Muscle layer of colon (tissue), 2 donors: ENCODE results near the gene KRT73.

ENCODE experiments used
- H3K27ac ChIP-seq: one replicate; pipeline ENCODE4 v1.7.0; 2013; ENCODE audit warnings: low read depth, mild to moderate bottlenecking, low read length, moderate library complexity
- H3K27me3 ChIP-seq, 2 donors: one replicate each; pipeline ENCODE4 v1.7.0; 2013; ENCODE audit warnings: low read length in 2 of 2, mild to moderate bottlenecking in 2 of 2; ENCODE audit not compliant: insufficient read depth in 2 of 2, control insufficient read depth in 1 of 2
- H3K36me3 ChIP-seq: one replicate; pipeline ENCODE4 v1.7.0; 2013; ENCODE audit warnings: mild to moderate bottlenecking, low read length; ENCODE audit not compliant: insufficient read depth
- H3K4me1 ChIP-seq: one replicate; pipeline ENCODE4 v1.7.0; 2013; ENCODE audit warnings: mild to moderate bottlenecking, low read length; ENCODE audit not compliant: insufficient read depth
- H3K4me3 ChIP-seq, 2 donors: one replicate each; pipeline ENCODE4 v1.7.0; 2013; ENCODE audit warnings: low read length in 2 of 2, low read depth in 1 of 2, mild to moderate bottlenecking in 1 of 2, moderate library complexity in 1 of 2
- H3K9ac ChIP-seq: one replicate; pipeline ENCODE4 v1.7.0; 2013; ENCODE audit warnings: low read length
- H3K9me3 ChIP-seq: one replicate; pipeline ENCODE4 v1.7.0; 2013; ENCODE audit warnings: mild to moderate bottlenecking, low read length
- donor health status: abdominal sarcoma.
- donor health status: Adenocarcinoma of cecum.

Gene KRT73

DNA sequence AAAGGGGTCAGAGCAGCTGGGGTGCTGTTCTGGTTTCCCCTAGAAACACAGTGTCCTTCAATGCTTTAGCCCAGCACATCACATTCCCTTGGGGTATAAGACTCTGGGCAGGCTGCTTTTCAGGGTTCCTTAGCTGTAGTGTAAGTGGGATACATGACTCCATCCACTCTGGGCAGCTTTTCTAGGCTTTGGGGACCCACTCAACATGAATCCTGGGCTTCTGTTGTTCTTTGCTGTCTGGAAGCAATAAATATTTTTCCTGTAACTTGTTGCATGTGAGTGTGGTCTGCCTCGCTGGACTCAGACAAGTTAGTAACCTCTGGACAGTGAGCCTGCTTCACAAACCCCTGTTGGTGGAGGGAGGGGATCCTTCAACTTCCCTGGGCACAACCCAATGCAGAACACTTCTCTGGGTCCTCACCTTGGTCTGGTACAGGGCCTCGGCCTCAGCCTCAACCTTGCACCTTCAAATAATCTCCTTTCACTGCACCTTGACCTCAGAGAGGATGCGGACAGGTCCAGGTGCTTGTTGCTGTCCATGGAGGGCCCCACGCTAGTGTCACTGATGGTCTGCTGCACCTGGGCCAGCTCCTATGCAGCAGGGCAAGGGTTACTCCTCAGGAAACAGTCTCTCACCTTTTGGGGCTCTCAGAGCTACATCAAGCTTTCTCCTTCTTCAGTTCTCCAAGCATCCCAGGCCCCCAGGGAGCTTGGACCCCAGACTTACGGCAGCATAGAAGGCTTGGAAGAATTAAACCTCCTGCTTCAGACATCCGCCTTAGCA is 13.5 kb upstream of the KRT73 start:
- H3K36me3 ChIP-seq, result no peaks in the 10 kb centered on the region
- no peak overlapping the region for H3K27ac ChIP-seq
- H3K9ac ChIP-seq, result no peak overlapping the region

DNA sequence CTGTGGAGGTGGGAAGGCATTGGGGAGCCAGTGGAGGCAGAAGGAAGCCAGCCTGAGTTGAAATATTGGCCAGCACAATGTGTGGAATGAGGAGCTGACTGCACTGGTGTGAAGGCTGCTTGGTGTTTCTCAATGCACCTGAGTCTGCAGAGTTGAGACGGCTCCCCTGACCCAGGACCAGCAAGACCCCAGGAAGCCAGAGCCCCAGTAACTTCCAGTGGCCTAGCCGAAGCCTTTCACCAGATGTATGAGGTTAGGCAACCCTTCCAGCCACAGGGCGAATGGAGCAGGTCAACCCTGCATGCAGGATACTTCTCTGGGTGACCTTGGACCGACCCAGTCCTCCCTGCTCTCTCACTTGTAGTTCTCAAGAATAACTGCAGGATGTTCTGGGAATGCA is 12.9 kb upstream of the KRT73 start:
- Histone ChIP-seq H3K4me1 (peaks cover 19% of the 10 kb centered on the region), H3K27me3 (no peaks in the 10 kb centered on the region), H3K9ac (no peak overlapping the region), H3K27ac (no peak overlapping the region), H3K4me3 (no peak overlapping the region), H3K9me3 (no peaks in the 10 kb centered on the region), H3K36me3 (no peaks in the 10 kb centered on the region)

More for the DNA sequence above, 13.5 kb upstream of the KRT73 start:
- Histone ChIP-seq H3K9me3 (no peaks in the 10 kb centered on the region), H3K4me1 (peaks cover 19% of the 10 kb centered on the region), H3K27me3 (no peaks in the 10 kb centered on the region), H3K4me3 (no peak overlapping the region)

DNA sequence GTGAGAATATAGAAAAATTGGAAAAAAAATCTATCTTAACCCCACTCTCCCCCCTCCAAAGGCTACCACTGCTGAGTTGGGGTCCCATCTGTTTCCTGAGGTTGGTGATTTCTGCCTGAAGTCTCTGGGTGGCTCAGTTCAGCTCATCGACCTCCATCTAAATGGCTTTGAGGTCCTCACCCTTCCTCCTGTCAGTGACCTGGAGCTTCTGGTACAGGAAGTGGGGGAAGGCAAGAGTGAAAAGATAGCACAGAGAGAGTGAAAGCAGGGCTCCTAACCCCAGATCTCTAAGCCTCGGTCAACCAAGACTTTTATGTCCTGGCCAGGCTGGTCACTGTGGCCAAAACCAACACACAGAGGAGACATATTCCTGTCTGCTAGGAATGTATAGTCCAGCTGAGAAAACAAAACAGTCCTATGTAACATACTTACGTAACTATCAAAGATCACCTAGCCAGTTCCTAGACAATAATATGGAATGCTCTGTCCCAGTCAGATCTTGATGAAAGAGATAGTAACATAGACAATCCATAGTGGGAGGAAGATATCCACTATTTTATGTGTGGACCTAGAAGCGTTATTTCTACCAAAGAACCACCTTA is 12.3 kb upstream of the KRT73 start:
- no peak overlapping the region for H3K9ac ChIP-seq
- H3K9me3 ChIP-seq, result no peaks in the 10 kb centered on the region
- H3K27ac ChIP-seq, result no peak overlapping the region
- H3K36me3 ChIP-seq, result no peaks in the 10 kb centered on the region
- H3K4me3 ChIP-seq, result no peak overlapping the region
- H3K4me1 ChIP-seq, result peaks cover 19% of the 10 kb centered on the region
- H3K27me3 ChIP-seq, result no peaks in the 10 kb centered on the region

DNA sequence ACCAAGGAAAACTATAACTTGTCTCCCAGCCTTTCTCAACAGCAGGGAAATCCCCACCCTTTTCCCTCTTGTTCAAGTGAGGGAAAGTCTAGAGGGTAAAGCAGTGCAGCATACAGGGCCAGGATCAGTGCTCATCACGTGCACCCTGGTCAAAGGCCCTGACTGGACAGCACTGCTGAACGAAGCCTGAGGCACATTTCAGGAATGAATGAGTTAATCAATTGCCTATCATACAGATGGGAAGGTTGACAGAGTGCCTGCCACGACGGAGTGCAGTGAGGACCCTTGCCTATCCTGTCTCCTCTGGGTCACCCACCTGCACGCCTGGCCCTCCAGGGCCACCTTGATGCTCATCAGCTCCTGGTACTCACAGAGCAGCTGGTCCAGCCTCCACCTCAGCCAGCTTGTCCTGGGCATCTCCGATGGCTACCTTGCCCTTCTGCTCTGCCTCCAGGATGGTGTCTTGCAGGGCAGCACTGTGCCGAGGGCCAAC is 11.7 kb upstream of the KRT73 start:
- no peaks in the 10 kb centered on the region for H3K9me3 ChIP-seq
- no peaks in the 10 kb centered on the region for H3K27me3 ChIP-seq
- H3K9ac ChIP-seq, result no peak overlapping the region
- H3K27ac ChIP-seq, result no peak overlapping the region
- H3K4me3 ChIP-seq, result no peak overlapping the region
- H3K4me1 ChIP-seq, result peaks cover 19% of the 10 kb centered on the region
- no peaks in the 10 kb centered on the region for H3K36me3 ChIP-seq

DNA sequence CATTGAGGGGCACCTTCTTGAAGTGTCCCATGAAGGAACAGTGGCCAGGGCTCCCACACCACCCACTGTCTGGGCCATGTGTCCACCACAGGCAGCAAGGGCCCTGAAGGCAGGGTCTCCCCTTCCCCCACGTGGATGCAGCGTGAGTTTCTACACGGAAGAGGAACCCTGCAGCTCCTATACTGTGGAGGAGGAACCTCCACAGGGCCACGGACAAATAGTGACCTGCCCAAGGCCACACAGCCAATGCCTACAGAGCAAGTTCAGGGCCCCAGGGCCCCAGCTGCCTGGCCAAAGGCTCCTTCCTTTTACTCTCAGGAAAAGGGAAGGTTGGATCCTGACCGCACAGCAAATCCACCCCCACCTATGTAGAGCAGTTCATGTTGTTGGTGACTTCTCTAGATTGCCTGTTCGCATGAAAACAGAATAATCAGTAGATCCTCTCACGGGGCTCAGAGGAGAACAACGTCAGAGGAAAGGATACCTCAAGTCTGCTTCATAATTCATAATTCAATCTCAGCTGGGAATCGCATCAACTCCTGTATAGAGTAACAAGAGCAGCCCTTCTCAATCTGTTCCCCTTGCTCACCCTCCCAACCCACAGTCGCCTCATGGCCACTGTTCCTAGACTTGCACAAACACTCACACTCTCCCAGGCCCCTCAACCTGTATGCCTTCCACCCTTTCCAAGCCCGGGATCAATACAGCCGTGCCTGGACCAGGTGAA is 11.1 kb upstream of the KRT73 start:
- Histone ChIP-seq H3K4me3 (no peak overlapping the region), H3K9ac (no peak overlapping the region), H3K27me3 (no peaks in the 10 kb centered on the region), H3K9me3 (no peaks in the 10 kb centered on the region), H3K4me1 (peaks cover 16% of the 10 kb centered on the region), H3K36me3 (no peaks in the 10 kb centered on the region), H3K27ac (no peak overlapping the region)

DNA sequence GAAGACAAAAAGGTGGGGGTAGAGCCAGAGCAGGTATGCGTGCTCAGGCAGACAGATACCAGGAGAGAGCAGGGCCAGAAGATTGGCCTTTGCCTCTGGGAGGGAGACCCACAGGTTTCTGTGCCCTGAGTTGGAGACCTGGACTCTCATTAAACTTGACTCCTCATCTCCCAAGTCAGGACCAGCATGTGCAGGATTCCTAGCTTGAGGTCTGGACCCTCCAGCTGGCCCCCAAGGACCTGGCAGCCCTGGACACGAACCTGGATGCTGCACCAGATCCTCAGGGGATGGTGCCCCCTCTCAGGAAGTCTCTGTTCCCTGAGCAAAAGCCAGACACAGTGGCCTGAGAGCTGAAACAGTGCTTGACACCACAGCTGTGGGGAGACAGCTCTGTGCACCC is 10.5 kb upstream of the KRT73 start:
- no peaks in the 10 kb centered on the region for H3K9me3 ChIP-seq
- peaks cover 13% of the 10 kb centered on the region for H3K4me1 ChIP-seq
- no peaks in the 10 kb centered on the region for H3K36me3 ChIP-seq
- H3K9ac ChIP-seq, result no peak overlapping the region
- no peak overlapping the region for H3K4me3 ChIP-seq
- H3K27ac ChIP-seq, result no peak overlapping the region
- H3K27me3 ChIP-seq, result no peaks in the 10 kb centered on the region

DNA sequence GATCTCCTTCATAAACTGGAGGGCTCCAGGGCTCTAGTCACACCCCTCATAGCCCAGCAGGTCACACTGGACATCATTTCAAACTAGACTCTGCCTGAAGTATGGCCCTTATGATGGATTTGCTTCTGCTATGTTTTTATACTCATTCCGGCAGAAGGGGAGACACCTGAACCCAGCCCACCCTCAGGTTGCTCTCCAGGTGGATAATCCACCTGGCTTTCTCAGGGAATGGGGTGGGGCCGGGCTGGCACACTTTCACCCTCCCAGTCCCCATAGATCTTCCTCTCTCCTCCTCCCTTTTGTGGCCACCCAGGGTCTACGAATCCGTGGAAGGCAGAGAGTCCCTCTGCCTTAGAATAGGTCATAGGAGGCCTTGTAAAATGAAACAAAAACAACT is 9.8 kb upstream of the KRT73 start:
- Histone ChIP-seq H3K4me1 (peaks cover 9% of the 10 kb centered on the region), H3K36me3 (no peaks in the 10 kb centered on the region), H3K4me3 (no peak overlapping the region), H3K9ac (no peak overlapping the region), H3K27ac (no peak overlapping the region), H3K9me3 (no peaks in the 10 kb centered on the region), H3K27me3 (no peaks in the 10 kb centered on the region)

DNA sequence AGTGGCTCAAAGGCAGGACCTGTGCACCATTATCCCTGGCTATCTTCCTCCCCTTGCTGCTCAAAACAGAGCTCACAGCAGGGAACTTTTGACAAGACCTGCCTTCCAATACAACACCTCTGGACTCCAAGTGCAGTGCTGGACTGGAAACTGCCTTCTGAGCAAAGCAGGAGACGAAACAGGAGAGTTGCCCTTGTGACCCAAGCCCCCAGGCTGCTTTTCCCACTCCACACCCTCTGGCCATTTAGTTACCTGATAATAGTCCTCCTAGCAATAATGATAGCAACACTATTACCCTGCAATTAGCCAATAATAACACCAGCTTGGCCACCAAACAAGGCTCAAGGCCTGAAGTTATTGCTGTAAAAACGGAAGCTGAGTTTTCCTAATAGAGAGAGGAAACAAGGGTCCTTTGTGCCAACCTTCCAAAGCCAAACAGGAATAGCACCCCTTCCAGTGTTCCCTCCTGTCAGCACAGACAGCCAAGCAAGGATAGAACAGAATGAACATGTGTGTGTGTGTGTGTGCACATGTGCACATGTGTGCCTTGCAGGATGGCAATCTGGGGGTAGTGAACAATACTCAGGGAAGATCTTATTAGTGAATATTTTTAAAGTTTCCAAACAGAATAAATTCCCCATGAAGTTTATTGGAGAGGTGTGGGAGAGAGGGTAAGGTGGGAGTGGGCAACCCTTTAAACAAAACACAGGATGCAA is 9.2 kb upstream of the KRT73 start:
- H3K9ac ChIP-seq, result no peak overlapping the region
- no peaks in the 10 kb centered on the region for H3K9me3 ChIP-seq
- no peaks in the 10 kb centered on the region for H3K27me3 ChIP-seq
- peaks cover 4% of the 10 kb centered on the region for H3K4me1 ChIP-seq
- no peak overlapping the region for H3K27ac ChIP-seq
- H3K36me3 ChIP-seq, result no peaks in the 10 kb centered on the region
- no peak overlapping the region for H3K4me3 ChIP-seq

DNA sequence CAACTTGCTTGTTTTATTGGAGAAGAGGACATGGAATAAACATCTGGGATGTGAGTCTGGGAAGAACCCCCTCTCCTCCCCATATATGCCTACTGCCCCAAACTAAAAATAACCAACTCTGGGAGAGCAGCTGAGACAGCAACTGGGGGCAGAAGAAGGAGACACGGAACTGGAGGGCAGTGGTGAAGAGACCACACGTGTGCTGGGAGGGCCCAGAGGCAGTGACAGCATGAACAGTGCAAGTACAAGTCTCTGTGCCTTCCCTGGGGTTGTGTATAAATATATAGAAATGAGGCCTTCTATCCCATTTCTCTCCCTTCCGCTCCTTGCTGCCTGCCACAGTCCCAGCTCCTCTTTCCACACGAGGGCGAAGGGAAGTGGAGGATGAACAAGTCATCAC is 4.0 kb upstream of the KRT73 start:
- H3K36me3 ChIP-seq, result no peaks in the 10 kb centered on the region
- no peaks in the 10 kb centered on the region for H3K27me3 ChIP-seq
- H3K27ac ChIP-seq, result no peak overlapping the region
- no peak overlapping the region for H3K9ac ChIP-seq
- H3K9me3 ChIP-seq, result no peaks in the 10 kb centered on the region
- no peak overlapping the region for H3K4me3 ChIP-seq
- no peaks in the 10 kb centered on the region for H3K4me1 ChIP-seq

DNA sequence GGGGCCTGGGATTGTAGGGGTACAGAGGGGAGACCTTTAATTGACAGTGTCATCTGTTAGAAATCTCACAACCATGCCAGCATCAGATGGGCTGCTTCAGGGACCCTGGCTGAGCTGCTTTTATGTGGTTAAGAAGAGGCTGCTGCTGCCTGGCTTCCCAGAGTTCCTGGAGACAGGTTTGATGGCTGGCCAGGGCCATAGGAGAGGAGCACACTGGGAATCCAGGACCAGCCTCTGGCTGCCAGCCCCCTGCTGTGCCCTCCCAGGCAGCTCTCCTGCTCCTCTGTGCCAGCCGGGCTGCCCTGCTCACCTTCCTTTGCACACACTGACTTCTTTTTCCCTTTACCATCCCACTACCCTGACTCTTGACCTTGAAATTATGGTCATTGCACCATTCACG is 507 bp upstream of the KRT73 start:
- Histone ChIP-seq H3K4me1 (no peaks in the 10 kb centered on the region), H3K9ac (no peak overlapping the region), H3K36me3 (no peaks in the 10 kb centered on the region), H3K27me3 (no peaks in the 10 kb centered on the region), H3K27ac (no peak overlapping the region), H3K9me3 (no peaks in the 10 kb centered on the region), H3K4me3 (no peak overlapping the region)

DNA sequence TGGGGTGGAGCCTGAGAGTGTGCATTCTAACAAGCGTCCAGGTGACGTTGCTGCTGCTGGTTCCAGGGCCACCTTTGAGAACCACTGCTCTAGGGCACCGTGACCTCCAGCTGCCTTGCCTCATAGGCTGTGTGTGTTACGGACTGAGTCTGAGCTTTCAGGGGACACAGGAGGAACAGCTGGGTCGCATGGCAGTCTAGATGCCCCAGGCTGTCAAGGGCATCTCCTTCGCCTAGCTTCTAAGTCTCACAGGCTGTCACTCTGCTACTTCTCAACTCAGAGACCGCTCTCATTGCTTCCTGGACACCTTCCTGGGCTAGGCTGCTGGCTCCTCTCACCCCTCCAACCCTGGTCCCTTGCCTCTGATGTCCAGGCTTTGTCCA is 965 bp downstream of the KRT73 start:
- no peak overlapping the region for H3K4me3 ChIP-seq
- H3K9me3 ChIP-seq, result no peaks in the 10 kb centered on the region
- H3K9ac ChIP-seq, result no peak overlapping the region
- H3K27me3 ChIP-seq, result no peaks in the 10 kb centered on the region
- H3K36me3 ChIP-seq, result no peaks in the 10 kb centered on the region
- no peaks in the 10 kb centered on the region for H3K4me1 ChIP-seq
- H3K27ac ChIP-seq, result no peak overlapping the region
